Left forelimb (tissue), 1 donor: Measurements from ENCODE around the gene DXO.

Experiments used
- DNase-seq: peaks from one replicate; pipeline ENCODE4 v3.0.0-alpha.2; 2018; ENCODE audit warnings: low spot score

The DXO gene

DNA sequence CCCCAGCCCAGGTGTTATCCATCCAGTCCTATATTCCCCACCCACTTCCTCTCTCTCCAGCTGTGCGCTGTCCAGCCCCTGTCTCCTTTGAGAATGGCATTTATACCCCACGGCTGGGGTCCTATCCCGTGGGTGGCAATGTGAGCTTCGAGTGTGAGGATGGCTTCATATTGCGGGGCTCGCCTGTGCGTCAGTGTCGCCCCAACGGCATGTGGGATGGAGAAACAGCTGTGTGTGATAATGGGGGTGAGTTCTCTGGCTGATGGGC, 43.3 kb downstream of the DXO start:
- DNase-seq, result no peak

DNA sequence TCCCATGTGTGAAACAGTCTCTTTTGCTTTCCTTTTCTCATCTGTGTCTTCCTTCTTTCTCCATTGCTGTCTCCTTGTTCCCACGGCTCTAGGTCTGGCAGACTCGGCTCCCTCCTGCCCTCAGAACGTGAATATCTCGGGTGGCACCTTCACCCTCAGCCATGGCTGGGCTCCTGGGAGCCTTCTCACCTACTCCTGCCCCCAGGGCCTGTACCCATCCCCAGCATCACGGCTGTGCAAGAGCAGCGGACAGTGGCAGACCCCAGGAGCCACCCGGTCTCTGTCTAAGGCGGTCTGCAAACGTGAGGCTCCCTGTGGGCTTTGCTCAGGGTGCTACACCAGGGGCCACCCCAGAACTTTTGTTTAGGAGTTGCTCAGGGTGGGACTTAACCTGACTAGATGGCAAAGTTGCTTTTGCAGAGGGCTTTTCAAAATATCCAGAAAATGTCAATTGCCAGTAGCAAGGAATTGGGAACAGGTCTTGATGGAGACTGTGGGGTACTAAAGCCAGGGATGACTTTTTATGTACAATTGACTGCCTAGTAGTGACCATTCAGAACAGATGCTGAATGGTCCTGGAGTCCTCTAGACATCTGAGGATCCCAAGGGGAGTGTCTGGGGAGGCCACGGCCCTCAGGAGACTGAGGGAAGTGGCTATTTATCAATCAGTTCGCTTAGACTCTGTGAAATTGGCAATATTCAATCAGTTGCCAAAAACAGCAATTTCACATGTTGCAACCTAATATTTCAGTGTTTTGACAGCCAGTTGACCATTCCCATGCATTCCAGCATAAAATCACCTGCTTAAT, 43.9 kb downstream of the DXO start:
- DNase-seq, result no peak

DNA sequence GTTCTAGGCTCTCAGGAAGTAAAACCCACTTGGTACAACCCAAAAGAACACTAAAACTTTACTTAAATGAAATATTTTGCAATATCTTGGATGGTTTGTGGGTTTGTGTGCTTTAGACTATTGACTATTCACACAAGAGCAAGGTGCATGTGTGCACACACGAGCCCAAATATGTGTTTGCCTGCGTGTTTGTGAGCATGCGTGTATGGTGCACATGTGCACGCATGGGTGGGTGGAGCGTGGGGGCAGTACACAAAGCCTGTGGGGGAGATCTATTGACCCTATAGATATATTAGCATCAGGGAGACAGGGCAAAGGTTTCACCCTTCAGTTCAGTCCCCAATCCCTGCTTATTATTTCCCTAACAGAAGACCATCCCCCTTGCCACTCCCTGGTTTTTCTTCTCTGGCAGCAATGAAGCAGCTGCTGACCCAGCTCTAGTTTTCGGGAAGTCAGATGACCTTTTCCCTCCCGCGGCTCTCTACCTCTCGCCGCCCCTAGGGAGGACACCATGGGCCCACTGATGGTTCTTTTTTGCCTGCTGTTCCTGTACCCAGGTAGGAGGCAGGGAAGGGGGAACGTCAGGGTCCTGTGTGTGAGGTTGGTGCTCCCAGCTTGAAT, 44.6 kb downstream of the DXO start, which contains the start of gene C2:
Gene C2, plus strand, starts transcription at position 476 of the 621 bp plus-strand sequence. Its CDS starts 36 bp downstream, at position 512.
- DNase-seq, result no peak

DNA sequence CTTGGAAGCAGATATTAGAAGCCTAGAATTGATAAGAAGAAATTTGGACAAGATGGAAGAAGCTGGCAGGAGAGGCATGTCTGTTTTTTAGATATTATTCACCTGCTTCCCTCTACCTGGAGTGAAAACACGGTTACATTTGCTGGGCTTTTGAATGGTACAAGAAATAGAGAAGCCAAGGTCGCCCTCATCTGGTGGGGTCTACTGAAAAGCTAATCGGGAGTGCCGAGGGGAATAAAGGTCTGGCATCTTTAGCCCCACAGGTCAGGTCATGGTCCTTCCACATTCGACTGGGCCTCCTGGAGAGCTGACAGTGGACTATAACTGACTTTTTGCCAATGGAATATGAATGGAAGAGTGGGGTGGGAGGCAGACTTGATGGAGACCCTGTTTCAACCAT, 49.0 kb downstream of the DXO start:
- DNase-seq, result no peak

DNA sequence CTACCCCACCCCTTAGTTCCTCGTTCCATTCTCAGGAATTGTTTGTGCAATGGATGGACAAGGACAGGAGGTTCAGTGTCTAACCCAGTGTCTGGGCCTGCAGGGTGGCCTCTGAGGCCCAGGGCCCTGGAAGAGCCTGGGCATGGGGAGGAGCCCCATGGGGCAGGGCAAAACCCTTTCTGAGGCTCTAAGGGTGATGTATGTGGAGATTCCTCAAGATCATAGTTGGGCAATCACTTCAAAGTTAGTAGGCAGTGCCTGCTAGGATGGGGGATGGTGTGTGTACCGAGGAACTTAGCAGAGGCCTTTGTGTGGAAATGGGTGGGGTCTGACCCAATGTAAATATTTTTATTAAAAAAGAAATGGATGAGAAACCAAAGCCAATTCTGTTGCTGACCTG, 51.1 kb downstream of the DXO start:
- no peak for DNase-seq
